HCT116 (cell line): ENCODE data around the gene CACNA1C. TPM values are rescaled to one million over a fixed set of nuclear protein-coding genes. Genes with fewer than 3 reads are reported as not detected.

ENCODE experiments used
- ATAC-seq: fragments of 200-7000 bp; cut with Tn5 transposase; 2 replicates; pipeline ENCODE4 v1.9.1; 2020; ENCODE audit warnings: mild to moderate bottlenecking, moderate library complexity
- BruUV-seq: library from RNA; stranded (reverse); fragments of 400-500 nt; replicated peaks from 2 replicates; lab custom pipeline; 2021; lab: Mats Ljungman, UMichigan
- CTCF ChIA-PET: fragments of 300-600 bp; sonication (Branson Sonifier 250); formaldehyde crosslinking; loops from one replicate; lab custom pipeline; 2021; ENCODE audit warnings: antibody characterized with exemption; lab: Charles Lee
- POLR2A ChIA-PET: fragments of 300-600, 350-600 bp; sonication (Branson Sonifier 250); formaldehyde crosslinking; loops from one replicate; lab custom pipeline; 2021; ENCODE audit warnings: antibody characterized with exemption; lab: Charles Lee
- RAD21 ChIA-PET, 2 experiments: fragments of 300-600 bp; sonication (Branson Sonifier 250); formaldehyde crosslinking; loops; one replicate each; lab custom pipeline; 2023; ENCODE audit warnings: low total read pairs in 2 of 2; ENCODE audit not compliant: uncharacterized antibody in 2 of 2, unreplicated experiment in 2 of 2, low non-redundant PET in 1 of 2; lab: Charles Lee
- DNase-seq: peaks from one replicate; pipeline ENCODE4 v3.0.0-alpha.2; 2010; ENCODE audit warnings: low read depth, low spot score
- H2AFZ ChIP-seq: fragments of 200-600 bp; shearing (Covaris generic), sonication (generic); 2 replicates; pipeline ENCODE4 v1.6.1; 2017; ENCODE audit warnings: low read depth, mixed run types, mixed read lengths, antibody characterized with exemption, low read length; ENCODE audit not compliant: poor library complexity, severe bottlenecking
- H3K27ac ChIP-seq: 2 replicates; pipeline ENCODE4 v1.5.1; 2012; ENCODE audit warnings: low read depth, low read length
- H3K27me3 ChIP-seq: fragments of 200-600 bp; sonication (generic); 2 replicates; pipeline ENCODE4 v1.6.1; 2016; ENCODE audit warnings: mixed run types, low read length, mixed read lengths; ENCODE audit not compliant: insufficient read depth
- H3K36me3 ChIP-seq, 2 experiments: fragments of 200-500 bp in 1 of 2; fragments of 200-600 bp in 1 of 2; sonication (Bioruptor generic) in 1 of 2; sonication (generic) in 1 of 2; 2 replicates each; pipeline versions ENCODE4 v1.5.1 to v1.6.1; 2014 to 2016; ENCODE audit warnings: low read length in 2 of 2, inconsistent platforms in 1 of 2, mixed read lengths in 1 of 2, mixed run types in 1 of 2; ENCODE audit not compliant: insufficient read depth in 2 of 2, control insufficient read depth in 1 of 2
- H3K4me1 ChIP-seq, 2 experiments: fragments of 200-600 bp in 1 of 2; sonication (generic) in 1 of 2; 2 replicates each; pipeline versions ENCODE4 v1.5.1 to v1.6.1; 2012 to 2017; ENCODE audit warnings: low read length in 2 of 2, inconsistent platforms in 1 of 2, mild to moderate bottlenecking in 1 of 2, mixed read lengths in 1 of 2, mixed run types in 1 of 2, moderate library complexity in 1 of 2; ENCODE audit not compliant: insufficient read depth in 2 of 2, control insufficient read depth in 1 of 2
- H3K4me2 ChIP-seq: fragments of 200-600 bp; sonication (generic); 2 replicates; pipeline ENCODE4 v1.6.1; 2017; ENCODE audit warnings: mixed run types, low read length, mixed read lengths
- H3K4me3 ChIP-seq, 2 experiments: fragments of 200-600 bp in 1 of 2; sonication (generic) in 1 of 2; replicated peaks in 1 of 2; 2 replicates each; pipeline ENCODE4 v1.5.1; 2011 to 2016; ENCODE audit warnings: low read length in 2 of 2, control low read depth in 1 of 2, low read depth in 1 of 2, mild to moderate bottlenecking in 1 of 2, mixed read lengths in 1 of 2, mixed run types in 1 of 2
- H3K79me2 ChIP-seq: fragments of 200-600 bp; sonication (generic); 2 replicates; pipeline ENCODE4 v1.6.1; 2017; ENCODE audit warnings: mild to moderate bottlenecking, mixed run types, low read length, moderate library complexity, mixed read lengths; ENCODE audit not compliant: insufficient read depth
- H3K9ac ChIP-seq: fragments of 200-600 bp; sonication (generic); 2 replicates; pipeline ENCODE4 v1.6.1; 2016; ENCODE audit warnings: low read length, mixed read lengths
- H3K9me2 ChIP-seq: fragments of 200-600 bp; sonication (generic), shearing (Covaris generic); 2 replicates; pipeline ENCODE4 v1.6.1; 2017; ENCODE audit warnings: mixed run types, mild to moderate bottlenecking, moderate library complexity; ENCODE audit not compliant: insufficient read depth
- H3K9me3 ChIP-seq, 2 experiments: fragments of 200-500 bp in 1 of 2; fragments of 200-600 bp in 1 of 2; sonication (Bioruptor generic) in 1 of 2; sonication (generic) in 1 of 2; 2 replicates each; pipeline ENCODE4 v1.6.1; 2014 to 2017; ENCODE audit warnings: low read length in 2 of 2, mixed read lengths in 2 of 2, inconsistent platforms in 1 of 2, low read depth in 1 of 2, mild to moderate bottlenecking in 1 of 2, mixed run types in 1 of 2, moderate library complexity in 1 of 2; ENCODE audit not compliant: control insufficient read depth in 1 of 2, insufficient read depth in 1 of 2
- H4K20me1 ChIP-seq: fragments of 200-600 bp; sonication (generic), shearing (Covaris generic); 2 replicates; pipeline ENCODE4 v1.6.1; 2017; ENCODE audit warnings: mixed run types, mild to moderate bottlenecking, moderate library complexity; ENCODE audit not compliant: insufficient read depth
- ATF3 ChIP-seq: IDR thresholded peaks from 2 replicates; pipeline ENCODE4 v1.6.1; 2012
- EGR1 ChIP-seq: IDR thresholded peaks from 2 replicates; pipeline ENCODE4 v1.6.1; 2012; ENCODE audit warnings: low read depth
- ELF1 ChIP-seq: IDR thresholded peaks from 2 replicates; pipeline ENCODE4 v1.6.1; 2012; ENCODE audit warnings: low read depth, borderline replicate concordance
- EZH2 ChIP-seq: fragments of 200-600 bp; sonication (generic); IDR thresholded peaks from 2 replicates; pipeline ENCODE4 v1.6.1; 2017; ENCODE audit warnings: antibody characterized with exemption, mixed run types
- EZH2phosphoT487 ChIP-seq: fragments of 200-600 bp; IDR thresholded peaks from 2 replicates; pipeline ENCODE4 v1.6.1; 2018; ENCODE audit warnings: antibody characterized with exemption, borderline replicate concordance
- JUND ChIP-seq: IDR thresholded peaks from 2 replicates; pipeline ENCODE4 v1.6.1; 2012
- MAX ChIP-seq: IDR thresholded peaks from 2 replicates; pipeline ENCODE4 v1.6.1; 2012
- POLR2A ChIP-seq: IDR thresholded peaks from 2 replicates; pipeline ENCODE4 v1.7.0; 2011; ENCODE audit warnings: borderline replicate concordance; ENCODE audit not compliant: insufficient read depth, insufficient read length; ENCODE audit errors: extremely low read depth
- POLR2AphosphoS5 ChIP-seq: IDR thresholded peaks from 2 replicates; pipeline ENCODE4 v1.6.1; 2011; ENCODE audit warnings: mild to moderate bottlenecking, low read depth, low read length, moderate library complexity
- TCF7L2 ChIP-seq: IDR thresholded peaks from 2 replicates; pipeline ENCODE4 v1.7.0; 2011; ENCODE audit warnings: borderline replicate concordance, inconsistent platforms; ENCODE audit not compliant: insufficient read depth, insufficient read length; ENCODE audit errors: extremely low read depth
- YY1 ChIP-seq: IDR thresholded peaks from 2 replicates; pipeline ENCODE4 v1.6.1; 2011; ENCODE audit warnings: low read length, low read depth, moderate library complexity, mild to moderate bottlenecking; ENCODE audit not compliant: insufficient replicate concordance; ENCODE audit errors: extremely low read depth
- ZFX ChIP-seq: fragments of 450-650 bp; IDR thresholded peaks from 2 replicates; pipeline ENCODE4 v1.6.1; 2017
- ZNF274 ChIP-seq: fragments of 200-500 bp; sonication (Bioruptor generic); IDR thresholded peaks from 2 replicates; pipeline ENCODE4 v1.6.1; 2014; ENCODE audit warnings: mild to moderate bottlenecking, low read depth, low read length, inconsistent platforms
- intact Hi-C: fragments of 100-400 bp; cut with micrococcal nuclease; formaldehyde crosslinking; loops from 2 replicates; pipeline ENCODE4 v1.10.0; 2022
- total RNA-seq: library from RNA; stranded (reverse); gene quantifications from one replicate; pipeline ENCODE4 v1.2.1, GENCODE V29; 2021; ENCODE audit not compliant: unreplicated experiment
- TF ChIP-seq, protein P1 (sequence below), 3 experiments: fragments of 200-600 bp in 1 of 3; sonication (generic) in 1 of 3; IDR thresholded peaks in 2 of 3; conservative IDR thresholded peaks in 1 of 3; 2 replicates each; pipeline ENCODE4 v1.5.1; 2012 to 2017; ENCODE audit warnings: low read depth in 2 of 3, low read length in 2 of 3, antibody characterized with exemption in 1 of 3, borderline replicate concordance in 1 of 3, control low read depth in 1 of 3, mild to moderate bottlenecking in 1 of 3, mixed read lengths in 1 of 3, mixed run types in 1 of 3, moderate library complexity in 1 of 3; ENCODE audit not compliant: insufficient read depth in 1 of 3
- TF ChIP-seq, protein P2 (sequence below): IDR thresholded peaks from 2 replicates; pipeline ENCODE4 v1.6.1; 2012; ENCODE audit warnings: low read depth

Gene CACNA1C
- total RNA-seq, 1 experiment from 2014 or later, result 0.05 TPM

DNA sequence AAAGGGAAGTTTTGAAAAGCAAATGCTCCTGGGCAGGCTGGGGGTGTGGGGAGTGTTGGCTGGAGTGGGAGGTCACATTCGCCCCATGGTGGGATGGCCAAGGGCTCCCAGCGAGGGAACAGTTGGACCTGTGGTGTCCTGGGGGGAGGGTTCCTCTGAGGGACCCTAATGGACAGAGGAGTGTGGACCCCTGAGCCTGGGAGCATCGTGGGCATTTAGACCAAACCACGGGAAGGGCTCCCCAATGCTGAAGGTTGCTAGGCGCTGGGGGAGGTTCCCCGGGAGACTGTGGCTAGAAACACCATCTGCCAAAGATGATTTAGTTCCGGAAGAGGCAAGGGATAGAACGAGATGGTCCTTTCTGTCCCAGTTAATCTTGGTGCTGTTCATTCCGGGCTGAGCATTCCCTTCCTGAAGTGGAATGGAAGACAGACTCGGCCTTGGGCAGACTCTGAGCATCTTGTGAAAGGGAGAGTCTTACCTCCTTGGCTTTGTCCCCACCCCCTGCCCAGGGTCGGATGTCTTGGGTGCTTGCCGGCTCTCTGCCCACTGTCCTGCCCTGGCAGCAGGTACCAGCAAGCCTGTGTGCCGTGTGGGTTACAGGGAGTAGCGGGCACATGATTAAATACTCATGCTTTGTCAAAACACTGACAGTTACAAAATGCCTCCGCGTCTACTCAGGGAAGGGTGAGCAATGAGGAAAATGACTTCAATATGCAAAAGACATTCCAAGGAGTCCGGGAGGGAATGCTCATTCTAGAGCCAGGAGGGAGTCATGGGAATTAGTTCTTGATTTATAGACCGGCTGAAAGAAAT, 215.9 kb downstream of the CACNA1C start (continued):
- TF ChIP-seq TCF7L2, result no peak
- no peak for TF ChIP-seq EZH2phosphoT487

GRCh38 chr12:2270846-2271245, 218.1 kb downstream of the CACNA1C start:
- H3K9me3 ChIP-seq, result no peaks in the 10 kb centered on the region
- no peaks in the 10 kb centered on the region for H3K79me2 ChIP-seq
- H3K4me3 ChIP-seq, result no peak overlapping the region
- ChIA-PET POLR2A (no interaction called here), RAD21 (no interaction called here), CTCF (no interaction called here)
- no peak for ATAC-seq
- no peak for DNase-seq
- intact Hi-C loops, result no loop called here
- H3K27me3 ChIP-seq, result peaks cover 30% of the 10 kb centered on the region
- H3K9ac ChIP-seq, result no peak overlapping the region
- H3K36me3 ChIP-seq, result no peaks in the 10 kb centered on the region
- no peaks in the 10 kb centered on the region for H3K9me2 ChIP-seq
- H2AFZ ChIP-seq, result no peak overlapping the region
- H4K20me1 ChIP-seq, result no peaks in the 10 kb centered on the region
- no peak overlapping the region for H3K27ac ChIP-seq
- no peak overlapping the region for H3K4me2 ChIP-seq
- no peaks in the 10 kb centered on the region for H3K4me1 ChIP-seq
- no TSS peak for BruUV-seq
- TF ChIP-seq YY1 (no peak), ZFX (no peak), ZNF274 (no peak), ATF3 (no peak), TCF7L2 (no peak), EZH2phosphoT487 (no peak), POLR2AphosphoS5 (no peak), MAX (no peak), POLR2A (no peak), JUND (no peak), EGR1 (no peak), EZH2 (no peak), ELF1 (no peak)
- TF ChIP-seq, protein P1, sequence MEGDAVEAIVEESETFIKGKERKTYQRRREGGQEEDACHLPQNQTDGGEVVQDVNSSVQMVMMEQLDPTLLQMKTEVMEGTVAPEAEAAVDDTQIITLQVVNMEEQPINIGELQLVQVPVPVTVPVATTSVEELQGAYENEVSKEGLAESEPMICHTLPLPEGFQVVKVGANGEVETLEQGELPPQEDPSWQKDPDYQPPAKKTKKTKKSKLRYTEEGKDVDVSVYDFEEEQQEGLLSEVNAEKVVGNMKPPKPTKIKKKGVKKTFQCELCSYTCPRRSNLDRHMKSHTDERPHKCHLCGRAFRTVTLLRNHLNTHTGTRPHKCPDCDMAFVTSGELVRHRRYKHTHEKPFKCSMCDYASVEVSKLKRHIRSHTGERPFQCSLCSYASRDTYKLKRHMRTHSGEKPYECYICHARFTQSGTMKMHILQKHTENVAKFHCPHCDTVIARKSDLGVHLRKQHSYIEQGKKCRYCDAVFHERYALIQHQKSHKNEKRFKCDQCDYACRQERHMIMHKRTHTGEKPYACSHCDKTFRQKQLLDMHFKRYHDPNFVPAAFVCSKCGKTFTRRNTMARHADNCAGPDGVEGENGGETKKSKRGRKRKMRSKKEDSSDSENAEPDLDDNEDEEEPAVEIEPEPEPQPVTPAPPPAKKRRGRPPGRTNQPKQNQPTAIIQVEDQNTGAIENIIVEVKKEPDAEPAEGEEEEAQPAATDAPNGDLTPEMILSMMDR (IDR thresholded peaks at IDR 0.05 in 2 of 3, conservative IDR thresholded peaks at IDR 0.05 in 1 of 3; ENCODE audit: borderline replicate concordance in 1 of 3, insufficient read depth in 1 of 3, low read depth in 2 of 3, low read length in 2 of 3), result no peak
- TF ChIP-seq, protein P2, sequence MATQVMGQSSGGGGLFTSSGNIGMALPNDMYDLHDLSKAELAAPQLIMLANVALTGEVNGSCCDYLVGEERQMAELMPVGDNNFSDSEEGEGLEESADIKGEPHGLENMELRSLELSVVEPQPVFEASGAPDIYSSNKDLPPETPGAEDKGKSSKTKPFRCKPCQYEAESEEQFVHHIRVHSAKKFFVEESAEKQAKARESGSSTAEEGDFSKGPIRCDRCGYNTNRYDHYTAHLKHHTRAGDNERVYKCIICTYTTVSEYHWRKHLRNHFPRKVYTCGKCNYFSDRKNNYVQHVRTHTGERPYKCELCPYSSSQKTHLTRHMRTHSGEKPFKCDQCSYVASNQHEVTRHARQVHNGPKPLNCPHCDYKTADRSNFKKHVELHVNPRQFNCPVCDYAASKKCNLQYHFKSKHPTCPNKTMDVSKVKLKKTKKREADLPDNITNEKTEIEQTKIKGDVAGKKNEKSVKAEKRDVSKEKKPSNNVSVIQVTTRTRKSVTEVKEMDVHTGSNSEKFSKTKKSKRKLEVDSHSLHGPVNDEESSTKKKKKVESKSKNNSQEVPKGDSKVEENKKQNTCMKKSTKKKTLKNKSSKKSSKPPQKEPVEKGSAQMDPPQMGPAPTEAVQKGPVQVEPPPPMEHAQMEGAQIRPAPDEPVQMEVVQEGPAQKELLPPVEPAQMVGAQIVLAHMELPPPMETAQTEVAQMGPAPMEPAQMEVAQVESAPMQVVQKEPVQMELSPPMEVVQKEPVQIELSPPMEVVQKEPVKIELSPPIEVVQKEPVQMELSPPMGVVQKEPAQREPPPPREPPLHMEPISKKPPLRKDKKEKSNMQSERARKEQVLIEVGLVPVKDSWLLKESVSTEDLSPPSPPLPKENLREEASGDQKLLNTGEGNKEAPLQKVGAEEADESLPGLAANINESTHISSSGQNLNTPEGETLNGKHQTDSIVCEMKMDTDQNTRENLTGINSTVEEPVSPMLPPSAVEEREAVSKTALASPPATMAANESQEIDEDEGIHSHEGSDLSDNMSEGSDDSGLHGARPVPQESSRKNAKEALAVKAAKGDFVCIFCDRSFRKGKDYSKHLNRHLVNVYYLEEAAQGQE, result no peak
